Activated CD8-positive, alpha-beta memory T cell treated with anti-CD3 and anti-CD28 coated beads for 1 hour (primary cell): ENCODE data around the gene ABHD15.

Experiments used
- DNase-seq, 2 donors: peaks; one replicate each; pipeline ENCODE4 v3.0.0-alpha.2; 2020; ENCODE audit warnings: low read depth in 1 of 2; ENCODE audit errors: extremely low read depth in 1 of 2

The ABHD15 gene

GRCh38 chr17:29546085-29546484 lies 20.8 kb downstream of the ABHD15 start:
- no peak for DNase-seq

- DNase-seq = no peak
Measured at GRCh38 chr17:29544066-29544465, 22.8 kb downstream of the ABHD15 start.

- no peak for DNase-seq
Measured at GRCh38 chr17:29533976-29534375, 32.9 kb downstream of the ABHD15 start.

GRCh38 chr17:29526322-29526721 lies 40.5 kb downstream of the ABHD15 start:
- DNase-seq = no peak

- DNase-seq = no peak
Measured at GRCh38 chr17:29524692-29525091, 42.1 kb downstream of the ABHD15 start.

GRCh38 chr17:29518359-29518758 lies 48.5 kb downstream of the ABHD15 start:
- no peak for DNase-seq

GRCh38 chr17:29514792-29515191 lies 52.0 kb downstream of the ABHD15 start:
- no peak for DNase-seq

- no peak for DNase-seq
Measured at GRCh38 chr17:29510953-29511352, 55.9 kb downstream of the ABHD15 start.
